ENCODE data around the gene GOLIM4. TPM values are rescaled to one million over a fixed set of nuclear protein-coding genes. Genes with fewer than 3 reads are reported as not detected.
A peak's percentile ranks its signal among the peaks of the same experiment; 100 is the strongest.

Gene GOLIM4
- total and polyA plus RNA-seq, 2 of the 13 experiments (the other 11 are each of a cell fraction or from before 2014, with no cell fraction given) = 10.9 to 47.7 TPM

GRCh38 chr3:168091302-168091858 is 4.3 kb downstream of the GOLIM4 start (continued):
- TF ChIP-seq, protein P1, sequence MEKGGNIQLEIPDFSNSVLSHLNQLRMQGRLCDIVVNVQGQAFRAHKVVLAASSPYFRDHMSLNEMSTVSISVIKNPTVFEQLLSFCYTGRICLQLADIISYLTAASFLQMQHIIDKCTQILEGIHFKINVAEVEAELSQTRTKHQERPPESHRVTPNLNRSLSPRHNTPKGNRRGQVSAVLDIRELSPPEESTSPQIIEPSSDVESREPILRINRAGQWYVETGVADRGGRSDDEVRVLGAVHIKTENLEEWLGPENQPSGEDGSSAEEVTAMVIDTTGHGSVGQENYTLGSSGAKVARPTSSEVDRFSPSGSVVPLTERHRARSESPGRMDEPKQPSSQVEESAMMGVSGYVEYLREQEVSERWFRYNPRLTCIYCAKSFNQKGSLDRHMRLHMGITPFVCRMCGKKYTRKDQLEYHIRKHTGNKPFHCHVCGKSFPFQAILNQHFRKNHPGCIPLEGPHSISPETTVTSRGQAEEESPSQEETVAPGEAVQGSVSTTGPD (CRISPR knock-in tag; IDR thresholded peaks at IDR 0.05) = no peak
- TF ChIP-seq HNRNPUL1 (IDR thresholded peaks at IDR 0.05; ENCODE audit: low read depth, low read length) = no peak
- no peak for TF ChIP-seq KDM5B (CRISPR knock-in tag; IDR thresholded peaks at IDR 0.05; ENCODE audit: borderline replicate concordance)
- no peak for TF ChIP-seq THAP11 (CRISPR knock-in tag; IDR thresholded peaks at IDR 0.05)
- TF ChIP-seq TBX2 (CRISPR knock-in tag; IDR thresholded peaks at IDR 0.05; ENCODE audit: borderline replicate concordance) = 0 out of 2 replicates have a peak, but pooled peaks have one; percentile 2
- no peak for TF ChIP-seq ZNF746 (CRISPR knock-in tag; IDR thresholded peaks at IDR 0.05)
- TF ChIP-seq ZNF564 (CRISPR knock-in tag; IDR thresholded peaks at IDR 0.05) = no peak
- no peak for TF ChIP-seq RFX3 (CRISPR knock-in tag; IDR thresholded peaks at IDR 0.05)
- no peak for TF ChIP-seq KLF15 (CRISPR knock-in tag; IDR thresholded peaks at IDR 0.05; ENCODE audit: borderline replicate concordance)
- TF ChIP-seq FOXA3 (CRISPR knock-in tag; IDR thresholded peaks at IDR 0.05) = no peak
- TF ChIP-seq ZNF839 (CRISPR knock-in tag; IDR thresholded peaks at IDR 0.05; ENCODE audit: borderline replicate concordance) = no peak
- TF ChIP-seq NKX3-1 (CRISPR knock-in tag; IDR thresholded peaks at IDR 0.05) = no peak
- no peak for TF ChIP-seq POLR2A (IDR thresholded peaks at IDR 0.05; ENCODE audit: insufficient read depth in 1 of 2, low read depth in 2 of 2, low read length in 2 of 2)
- no peak for TF ChIP-seq ZNF792 (CRISPR knock-in tag; IDR thresholded peaks at IDR 0.05)
- no peak for TF ChIP-seq ZNF510 (CRISPR knock-in tag; IDR thresholded peaks at IDR 0.05; ENCODE audit: low read depth)
- TF ChIP-seq RNF2 (conservative IDR thresholded peaks at IDR 0.05; ENCODE audit: low read depth) = no peak
- TF ChIP-seq SCMH1 (CRISPR knock-in tag; IDR thresholded peaks at IDR 0.05; ENCODE audit: borderline replicate concordance) = no peak
- no peak for TF ChIP-seq IKZF5 (CRISPR knock-in tag; IDR thresholded peaks at IDR 0.05)
- TF ChIP-seq NAIF1 (CRISPR knock-in tag; IDR thresholded peaks at IDR 0.05; ENCODE audit: borderline replicate concordance) = no peak
- no peak for TF ChIP-seq MXI1 (IDR thresholded peaks at IDR 0.05; ENCODE audit: borderline replicate concordance, low read depth, low read length)
- no peak for TF ChIP-seq GMEB1 (CRISPR knock-in tag; IDR thresholded peaks at IDR 0.05; ENCODE audit: borderline replicate concordance)
- TF ChIP-seq SP5 (CRISPR knock-in tag; IDR thresholded peaks at IDR 0.05; ENCODE audit: borderline replicate concordance, low read depth) = no peak
- TF ChIP-seq SMYD3 (CRISPR knock-in tag; IDR thresholded peaks at IDR 0.05) = no peak
- TF ChIP-seq ZBTB1 (CRISPR knock-in tag; IDR thresholded peaks at IDR 0.05; ENCODE audit: borderline replicate concordance) = no peak
- no peak for TF ChIP-seq SOX13 (IDR thresholded peaks at IDR 0.05)
- TF ChIP-seq SOX13 (CRISPR knock-in tag; conservative IDR thresholded peaks at IDR 0.05 in 1 of 2, IDR thresholded peaks at IDR 0.05 in 1 of 2) = peak in 1 of 2 experiments; percentile 13; a peak in 1 of 4 replicates
- TF ChIP-seq ZNF12 (CRISPR knock-in tag; IDR thresholded peaks at IDR 0.05) = no peak
- TF ChIP-seq SAP130 (CRISPR knock-in tag; IDR thresholded peaks at IDR 0.05; ENCODE audit: low read depth) = peak; percentile 26; the same call in 1 of the 2 replicates
- TF ChIP-seq ZMYM4 (CRISPR knock-in tag; IDR thresholded peaks at IDR 0.05) = no peak
- no peak for TF ChIP-seq MTA3 (CRISPR knock-in tag; IDR thresholded peaks at IDR 0.05)
- no peak for TF ChIP-seq MIER3 (CRISPR knock-in tag; IDR thresholded peaks at IDR 0.05; ENCODE audit: borderline replicate concordance)

All from HepG2 (cell line).